ENCODE data around the gene NPM3. TPM values are rescaled to one million over a fixed set of nuclear protein-coding genes. Genes with fewer than 3 reads are reported as not detected.
A peak's percentile ranks its signal among the peaks of the same experiment; 100 is the strongest.

The NPM3 gene
- total and polyA plus RNA-seq, 8 donors = 13.2 to 23.3 (median 18.1) TPM

DNA sequence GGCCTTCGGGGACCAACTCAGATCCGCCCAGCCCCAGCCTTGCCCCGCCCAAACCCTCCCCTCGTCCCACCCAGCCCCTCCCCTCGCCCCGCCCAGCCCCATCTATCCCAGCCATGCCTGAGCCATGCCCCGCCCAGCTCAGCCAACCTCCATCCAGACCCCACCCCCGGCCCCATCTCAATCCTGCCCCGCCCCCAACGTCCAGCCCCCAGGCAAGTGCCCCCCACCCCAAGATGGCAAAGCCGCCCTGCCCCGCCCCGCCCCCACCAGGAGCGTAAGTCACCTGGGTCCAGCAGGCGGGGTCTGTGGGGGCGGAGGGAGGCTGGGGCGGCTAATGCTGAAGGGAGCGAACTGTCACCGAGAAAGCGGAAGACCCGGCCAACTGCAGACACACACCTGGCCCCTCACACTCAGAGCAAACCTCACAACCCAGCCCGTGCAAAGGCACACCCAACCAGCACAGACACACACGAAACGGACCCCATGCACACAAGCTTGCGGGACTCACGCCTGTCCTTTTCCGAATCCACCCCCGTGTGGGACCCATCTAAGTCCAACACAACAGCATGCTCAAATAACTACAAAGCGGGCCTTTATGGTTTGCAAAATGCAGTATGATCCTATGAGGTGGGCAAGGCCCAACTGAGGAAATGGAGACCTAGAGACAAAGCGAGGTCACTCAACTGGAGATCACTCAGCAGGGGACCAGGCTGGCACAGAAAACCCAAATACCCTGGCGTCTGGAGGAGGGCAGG, 46.5 kb upstream of the NPM3 start:
- H3K4me3 ChIP-seq = peak overlapping the region in 2 of 4 donors; percentile 45 to 56
- H3K4me1 ChIP-seq = peaks cover 0 to 8% (median 0%) of the 10 kb centered on the region in 3 donors
- H3K36me3 ChIP-seq = no peaks in the 10 kb centered on the region
- TF ChIP-seq, protein P1, sequence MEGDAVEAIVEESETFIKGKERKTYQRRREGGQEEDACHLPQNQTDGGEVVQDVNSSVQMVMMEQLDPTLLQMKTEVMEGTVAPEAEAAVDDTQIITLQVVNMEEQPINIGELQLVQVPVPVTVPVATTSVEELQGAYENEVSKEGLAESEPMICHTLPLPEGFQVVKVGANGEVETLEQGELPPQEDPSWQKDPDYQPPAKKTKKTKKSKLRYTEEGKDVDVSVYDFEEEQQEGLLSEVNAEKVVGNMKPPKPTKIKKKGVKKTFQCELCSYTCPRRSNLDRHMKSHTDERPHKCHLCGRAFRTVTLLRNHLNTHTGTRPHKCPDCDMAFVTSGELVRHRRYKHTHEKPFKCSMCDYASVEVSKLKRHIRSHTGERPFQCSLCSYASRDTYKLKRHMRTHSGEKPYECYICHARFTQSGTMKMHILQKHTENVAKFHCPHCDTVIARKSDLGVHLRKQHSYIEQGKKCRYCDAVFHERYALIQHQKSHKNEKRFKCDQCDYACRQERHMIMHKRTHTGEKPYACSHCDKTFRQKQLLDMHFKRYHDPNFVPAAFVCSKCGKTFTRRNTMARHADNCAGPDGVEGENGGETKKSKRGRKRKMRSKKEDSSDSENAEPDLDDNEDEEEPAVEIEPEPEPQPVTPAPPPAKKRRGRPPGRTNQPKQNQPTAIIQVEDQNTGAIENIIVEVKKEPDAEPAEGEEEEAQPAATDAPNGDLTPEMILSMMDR (IDR thresholded peaks at IDR 0.05) = no peak
- peak overlapping the region; percentile 13 to 60 (median 34) for H3K27ac ChIP-seq
- 35 to 39% methylated on average over 20 to 31 of the region's 31 CpGs for WGBS, 2 donors
- no peaks in the 10 kb centered on the region for H3K9me3 ChIP-seq
- DNase-seq = peak in 4 of 6 donors; percentile 15 to 78 (median 58)
- intact Hi-C loops (cut with DNase I) = loop anchor here in 1 of 3 donors (10.0 kb wide), 1 partner anchor 185 kb away; no protein-coding TSS in a partner anchor
- peak in 2 of 4 donors; percentile 3 to 6 for ATAC-seq
- FAIRE-seq = no peak
- no peaks in the 10 kb centered on the region for H3K27me3 ChIP-seq

DNA sequence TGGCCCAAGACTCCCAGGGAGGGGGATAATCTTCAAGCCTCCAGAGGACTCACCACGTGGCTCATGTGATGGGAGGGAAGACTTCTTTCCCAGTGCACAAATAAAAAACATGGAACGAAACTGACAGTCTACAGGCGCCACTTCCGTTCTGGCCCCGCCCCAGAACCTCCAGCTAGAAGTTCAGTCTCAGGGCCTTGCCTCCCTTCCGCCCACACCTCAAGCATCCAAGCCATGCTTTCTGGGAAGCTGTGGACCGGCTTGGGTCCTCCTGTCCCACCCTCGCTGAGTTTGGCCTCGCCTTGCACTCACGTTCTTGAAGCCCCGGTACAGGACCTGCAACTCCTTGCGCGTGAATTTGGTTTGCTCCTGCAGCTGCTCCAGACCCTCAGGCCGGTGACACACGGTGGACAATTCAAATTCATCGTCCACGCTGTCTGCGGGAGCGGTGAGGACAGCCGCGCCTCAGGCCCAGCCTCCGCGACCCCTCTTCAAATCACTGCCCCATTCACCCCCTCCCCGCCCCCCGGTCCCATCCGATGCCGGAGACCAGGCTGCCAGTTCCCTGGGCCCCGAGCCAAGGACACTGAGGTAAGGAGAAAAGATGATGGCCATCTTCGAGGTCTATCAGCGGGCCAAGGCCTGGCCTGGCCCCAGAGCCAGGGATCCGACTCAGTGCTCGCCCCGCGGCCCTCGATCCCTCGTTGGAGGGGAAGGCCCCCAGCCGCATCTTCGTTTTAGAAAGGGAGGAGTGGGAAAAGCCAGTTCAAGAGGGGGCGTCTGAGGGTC, 45.7 kb upstream of the NPM3 start:
- Histone ChIP-seq H3K27me3 (no peaks in the 10 kb centered on the region), H3K4me3 (no peak overlapping the region), H3K36me3 (no peaks in the 10 kb centered on the region), H3K9me3 (no peaks in the 10 kb centered on the region), H3K4me1 (peaks cover 0 to 8% (median 0%) of the 10 kb centered on the region in 3 donors), H3K27ac (no peak overlapping the region)
- DNase-seq (peak in 3 of 6 donors; percentile 41 to 81 (median 58)), ATAC-seq (no peak), FAIRE-seq (no peak)
- intact Hi-C loops (cut with DNase I) = no loop called here
- TF ChIP-seq, protein P1 (IDR thresholded peaks at IDR 0.05) = no peak
- WGBS, 2 donors = 60 to 65% methylated on average over 38 to 39 of the region's 39 CpGs

DNA sequence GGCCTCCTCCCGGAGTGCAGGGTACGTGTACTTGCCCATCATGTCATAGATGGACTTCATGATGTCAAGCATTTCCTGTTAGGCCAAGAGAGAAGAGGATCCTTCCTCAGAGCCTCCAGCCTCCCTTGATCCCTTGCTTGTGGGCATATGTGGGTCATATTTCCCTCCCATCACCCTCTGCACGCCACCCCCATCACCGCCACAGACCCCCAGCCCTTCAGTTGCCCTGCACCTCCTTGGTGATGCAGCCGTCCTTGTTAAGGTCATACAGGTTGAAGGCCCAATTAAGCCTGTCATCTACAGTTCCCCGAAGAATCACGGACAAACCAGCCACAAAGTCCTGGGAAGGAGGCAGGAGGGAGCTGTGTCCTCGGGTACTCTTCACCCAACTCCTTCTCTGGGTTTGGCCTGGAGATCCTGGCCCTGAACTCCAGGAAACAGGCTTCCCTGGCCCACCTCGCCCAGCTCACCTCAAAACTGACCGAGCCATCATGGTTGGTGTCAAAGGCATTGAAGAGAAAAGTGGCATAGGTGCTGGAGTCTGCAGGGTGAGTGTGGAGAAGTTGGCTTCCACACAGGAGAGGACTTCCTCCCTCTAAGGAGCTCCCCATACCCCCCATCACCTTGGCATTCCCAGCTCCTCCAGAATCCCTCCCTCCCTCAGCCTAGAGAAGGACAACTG, 44.8 kb upstream of the NPM3 start:
- FAIRE-seq = no peak
- WGBS, 2 donors = 89 to 91% methylated on average over 10 of the region's 10 CpGs
- intact Hi-C loops (cut with DNase I) = no loop called here

DNA sequence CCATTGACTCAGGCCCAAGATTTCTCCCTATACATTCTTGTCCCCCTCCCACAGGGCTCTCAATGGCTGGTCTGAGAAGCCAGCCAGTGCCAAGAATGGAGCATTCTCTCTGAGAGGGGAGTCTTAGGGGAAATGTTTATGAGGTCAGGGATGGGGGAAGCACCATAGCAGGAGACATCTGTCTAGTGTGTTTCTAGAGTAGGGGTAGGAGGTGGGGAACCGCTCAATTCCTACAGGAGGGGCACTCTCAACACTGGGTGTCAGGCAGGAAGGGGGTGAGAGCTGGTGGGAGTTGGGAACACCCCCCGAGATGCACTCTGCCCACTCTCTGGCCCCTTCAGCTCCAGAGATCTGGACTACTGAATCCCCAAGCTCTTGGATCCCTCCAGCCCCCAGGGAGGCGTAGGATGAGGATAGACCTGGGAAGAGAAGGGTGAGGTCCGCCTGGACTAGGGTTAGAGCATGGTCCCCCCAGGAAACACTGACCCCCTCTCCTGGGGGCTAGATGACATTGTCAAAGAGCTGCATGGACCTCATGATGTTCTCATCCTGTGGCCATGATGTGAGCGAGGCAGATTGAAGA, 43.7 kb upstream of the NPM3 start:
- H3K4me1 ChIP-seq = peaks cover 0 to 8% (median 0%) of the 10 kb centered on the region in 3 donors
- DNase-seq = no peak
- H3K27ac ChIP-seq = no peak overlapping the region
- intact Hi-C loops (cut with DNase I) = no loop called here
- WGBS, 2 donors = 83 to 94% methylated on average over 5 of the region's 5 CpGs
- no peaks in the 10 kb centered on the region for H3K9me3 ChIP-seq
- H3K27me3 ChIP-seq = no peaks in the 10 kb centered on the region
- no peaks in the 10 kb centered on the region for H3K36me3 ChIP-seq
- TF ChIP-seq, protein P1 (IDR thresholded peaks at IDR 0.05) = no peak
- FAIRE-seq = no peak
- ATAC-seq = no peak
- H3K4me3 ChIP-seq = no peak overlapping the region

More for the DNA sequence above, 44.8 kb upstream of the NPM3 start:
- Histone ChIP-seq H3K27me3 (no peaks in the 10 kb centered on the region), H3K4me3 (no peak overlapping the region), H3K4me1 (peaks cover 0 to 8% (median 0%) of the 10 kb centered on the region in 3 donors), H3K36me3 (no peaks in the 10 kb centered on the region), H3K9me3 (no peaks in the 10 kb centered on the region), H3K27ac (no peak overlapping the region)
- DNase-seq (no peak), ATAC-seq (no peak)
- TF ChIP-seq, protein P1 (IDR thresholded peaks at IDR 0.05) = no peak

All from pancreas (tissue), 10 donors.